22Rv1 (cell line): Measurements from ENCODE around the gene PSMD11.

Experiments used
- H3K27ac ChIP-seq: fragments of 450-650 bp; 2 replicates; pipeline ENCODE4 v1.5.1; 2017
- ZFX ChIP-seq: fragments of 450-650 bp; IDR thresholded peaks from 2 replicates; pipeline ENCODE4 v1.6.1; 2017; ENCODE audit warnings: antibody characterized with exemption, borderline replicate concordance
- TF ChIP-seq, protein P1 (sequence below): fragments of 450-650 bp; IDR thresholded peaks from 2 replicates; pipeline ENCODE4 v1.5.1; 2017; ENCODE audit warnings: mild to moderate bottlenecking

PSMD11 gene

DNA sequence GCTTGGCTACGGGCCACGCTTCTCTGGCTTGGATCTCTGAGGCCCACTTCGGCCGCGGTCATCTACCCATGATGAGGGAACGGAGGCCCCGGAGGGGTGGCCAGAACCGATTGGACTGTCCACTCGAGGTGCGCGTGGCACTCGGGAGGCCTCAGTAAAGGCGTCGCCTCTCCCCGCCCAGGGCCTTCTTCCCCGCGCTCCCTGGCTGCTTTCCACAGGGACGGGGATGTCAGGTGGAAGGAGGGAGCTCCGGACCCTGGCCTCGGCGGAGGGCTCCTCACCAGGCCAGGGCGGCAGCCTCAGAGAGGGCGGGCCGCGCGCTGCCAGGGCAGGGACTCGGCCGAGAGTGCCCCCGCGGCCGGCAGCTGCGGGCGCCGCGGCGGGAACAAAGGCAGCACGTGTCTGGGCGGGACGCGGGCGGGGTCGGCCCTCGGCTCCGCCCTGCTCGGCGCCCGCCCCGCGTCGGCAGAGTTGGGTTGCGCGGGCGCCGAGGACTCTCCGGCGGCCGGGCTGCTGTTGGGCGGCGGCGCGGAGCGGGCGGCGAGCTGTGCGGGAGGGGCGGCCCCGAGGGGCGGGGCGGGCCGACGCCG lies 41.9 kb downstream of the PSMD11 start:
- peak overlapping the region; percentile 88 for H3K27ac ChIP-seq
- TF ChIP-seq, protein P1, sequence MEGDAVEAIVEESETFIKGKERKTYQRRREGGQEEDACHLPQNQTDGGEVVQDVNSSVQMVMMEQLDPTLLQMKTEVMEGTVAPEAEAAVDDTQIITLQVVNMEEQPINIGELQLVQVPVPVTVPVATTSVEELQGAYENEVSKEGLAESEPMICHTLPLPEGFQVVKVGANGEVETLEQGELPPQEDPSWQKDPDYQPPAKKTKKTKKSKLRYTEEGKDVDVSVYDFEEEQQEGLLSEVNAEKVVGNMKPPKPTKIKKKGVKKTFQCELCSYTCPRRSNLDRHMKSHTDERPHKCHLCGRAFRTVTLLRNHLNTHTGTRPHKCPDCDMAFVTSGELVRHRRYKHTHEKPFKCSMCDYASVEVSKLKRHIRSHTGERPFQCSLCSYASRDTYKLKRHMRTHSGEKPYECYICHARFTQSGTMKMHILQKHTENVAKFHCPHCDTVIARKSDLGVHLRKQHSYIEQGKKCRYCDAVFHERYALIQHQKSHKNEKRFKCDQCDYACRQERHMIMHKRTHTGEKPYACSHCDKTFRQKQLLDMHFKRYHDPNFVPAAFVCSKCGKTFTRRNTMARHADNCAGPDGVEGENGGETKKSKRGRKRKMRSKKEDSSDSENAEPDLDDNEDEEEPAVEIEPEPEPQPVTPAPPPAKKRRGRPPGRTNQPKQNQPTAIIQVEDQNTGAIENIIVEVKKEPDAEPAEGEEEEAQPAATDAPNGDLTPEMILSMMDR: no peak
- no peak for TF ChIP-seq ZFX

GRCh38 chr17:32486701-32487472 lies 42.6 kb downstream of the PSMD11 start, which contains the start of gene CDK5R1:
TSS of gene CDK5R1 (plus strand) at chr17:32486993. CDS start at chr17:32487621, 628 bp downstream.
- peak within 1 kb of the TSS; percentile 88 for H3K27ac ChIP-seq
- TF ChIP-seq, protein P1: no peak
- no peak for TF ChIP-seq ZFX

DNA sequence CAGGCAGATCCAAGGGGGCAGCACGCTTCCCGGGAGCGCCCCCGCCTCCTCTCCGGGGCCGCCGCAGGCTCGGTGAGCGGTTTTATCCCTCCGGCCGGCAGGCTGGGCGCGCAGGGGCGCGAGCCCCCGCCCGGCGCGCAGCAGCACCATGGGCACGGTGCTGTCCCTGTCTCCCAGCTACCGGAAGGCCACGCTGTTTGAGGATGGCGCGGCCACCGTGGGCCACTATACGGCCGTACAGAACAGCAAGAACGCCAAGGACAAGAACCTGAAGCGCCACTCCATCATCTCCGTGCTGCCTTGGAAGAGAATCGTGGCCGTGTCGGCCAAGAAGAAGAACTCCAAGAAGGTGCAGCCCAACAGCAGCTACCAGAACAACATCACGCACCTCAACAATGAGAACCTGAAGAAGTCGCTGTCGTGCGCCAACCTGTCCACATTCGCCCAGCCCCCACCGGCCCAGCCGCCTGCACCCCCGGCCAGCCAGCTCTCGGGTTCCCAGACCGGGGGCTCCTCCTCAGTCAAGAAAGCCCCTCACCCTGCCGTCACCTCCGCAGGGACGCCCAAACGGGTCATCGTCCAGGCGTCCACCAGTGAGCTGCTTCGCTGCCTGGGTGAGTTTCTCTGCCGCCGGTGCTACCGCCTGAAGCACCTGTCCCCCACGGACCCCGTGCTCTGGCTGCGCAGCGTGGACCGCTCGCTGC lies 43.3 kb downstream of the PSMD11 start:
- peak overlapping the region; percentile 88 for H3K27ac ChIP-seq
- TF ChIP-seq, protein P1: no peak
- no peak for TF ChIP-seq ZFX

- no peak overlapping the region for H3K27ac ChIP-seq
- TF ChIP-seq, protein P1: no peak
- TF ChIP-seq ZFX: no peak
Measured at GRCh38 chr17:32488177-32488542, 43.9 kb downstream of the PSMD11 start.

DNA sequence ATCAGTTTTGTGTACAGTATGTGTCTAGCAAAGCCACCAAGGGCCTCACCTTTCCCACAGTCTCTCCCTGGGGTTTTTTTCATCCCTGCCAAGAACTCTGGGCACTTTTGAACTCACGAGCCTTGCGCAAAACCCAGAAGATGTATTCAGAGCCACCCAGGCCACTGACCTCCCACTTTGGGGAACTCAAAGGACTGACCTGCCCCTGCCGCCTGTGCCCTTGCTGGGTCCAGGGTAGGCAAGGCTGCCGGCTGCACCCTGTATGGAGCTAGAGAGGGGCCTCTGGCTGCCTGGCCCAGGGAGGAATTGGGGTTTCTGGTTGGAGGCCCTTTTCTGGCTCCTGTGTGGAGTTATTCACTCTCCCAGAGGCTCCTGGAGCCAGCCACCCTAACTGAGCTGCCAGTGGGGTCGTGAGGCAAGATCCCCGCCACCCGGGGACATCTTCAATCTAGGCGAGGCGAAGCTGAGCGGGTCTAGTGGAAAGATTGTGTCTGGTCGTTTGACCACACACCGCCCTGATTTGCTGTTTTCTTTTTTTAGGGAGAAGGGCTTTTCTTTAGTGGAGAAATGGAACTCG lies 44.4 kb downstream of the PSMD11 start:
- no peak overlapping the region for H3K27ac ChIP-seq
- TF ChIP-seq ZFX: no peak
- TF ChIP-seq, protein P1: no peak

- no peak overlapping the region for H3K27ac ChIP-seq
- no peak for TF ChIP-seq ZFX
- TF ChIP-seq, protein P1: no peak
Measured at GRCh38 chr17:32489320-32490100, 45.2 kb downstream of the PSMD11 start.
